Inflammatory macrophage (primary cell): ENCODE data around the gene CASP6.

ENCODE experiments used
- DNase-seq, 2 donors: peaks; one replicate each; pipeline ENCODE4 v3.0.0-alpha.2; 2020 to 2022
- total RNA-seq, 18 experiments: gene quantifications; one replicate each; lab custom pipeline; 2026; ENCODE audit warnings: mixed read lengths in 6 of 18, inconsistent platforms in 2 of 18; lab: John Stamatoyannopoulos, UW

CASP6 gene
- 2.9 to 19.5 (median 13.2) reads per million in 18 experiments for total RNA-seq

GRCh38 chr4:109702950-109703663 is at the start of gene CASP6:
Gene CASP6, minus strand, starts transcription at chr4:109703445. Its CDS starts 50 bp downstream, at chr4:109703395.
- peak; percentile 77 to 84 for DNase-seq

GRCh38 chr4:109752525-109752924 is 49.3 kb upstream of the CASP6 start:
- no peak for DNase-seq

- DNase-seq = no peak
These were observed 48.6 kb upstream of the CASP6 start for GRCh38 chr4:109751852-109752251.

DNA sequence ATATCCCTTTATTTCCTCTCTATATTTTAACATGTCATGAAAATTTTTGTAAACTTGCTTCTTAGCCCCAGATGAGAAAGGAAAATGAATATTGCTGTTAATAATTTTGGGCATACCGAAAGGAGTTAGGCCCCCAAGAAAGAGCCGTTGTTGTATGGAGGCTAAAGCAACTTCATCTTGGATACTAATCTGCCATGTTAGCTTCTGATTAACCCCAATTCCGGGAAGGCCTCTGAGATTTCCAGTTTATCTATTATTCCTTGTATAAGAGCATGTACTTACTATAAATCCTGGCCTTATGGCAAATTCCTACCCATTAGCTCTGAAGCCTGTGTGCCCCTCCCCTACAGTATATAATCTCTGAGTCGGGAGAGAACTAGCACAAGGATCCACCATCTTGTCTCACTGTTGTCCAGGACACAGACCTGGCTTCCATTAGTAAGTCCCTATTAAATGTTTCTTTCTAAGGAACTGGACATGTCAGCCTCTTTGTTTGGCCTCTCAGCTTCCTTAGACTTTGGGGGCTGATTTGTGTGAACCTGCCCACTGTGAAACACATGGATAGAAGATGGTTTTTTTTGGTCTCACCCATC is 47.5 kb upstream of the CASP6 start:
- DNase-seq = no peak

- DNase-seq = no peak
These were observed 46.3 kb upstream of the CASP6 start for GRCh38 chr4:109749388-109750082.

DNA sequence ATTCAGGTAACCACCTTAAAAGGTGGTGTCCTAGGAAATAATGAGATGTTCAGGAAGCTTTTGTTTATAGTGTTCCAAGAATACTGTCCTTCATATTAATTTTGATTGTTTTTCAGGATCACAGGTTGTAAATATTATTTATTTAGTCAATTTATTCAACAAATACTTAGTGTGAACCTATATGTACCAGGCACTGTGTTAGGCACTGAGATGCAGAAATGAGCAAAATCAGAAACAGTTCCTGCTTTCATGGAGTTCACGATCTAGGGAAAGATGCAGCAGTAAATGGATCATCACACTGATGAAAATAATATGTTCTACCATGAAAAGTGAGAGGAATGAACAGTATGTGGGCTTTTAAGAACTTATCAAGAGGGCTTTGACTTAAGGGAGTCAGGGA is 44.9 kb upstream of the CASP6 start:
- no peak for DNase-seq

DNA sequence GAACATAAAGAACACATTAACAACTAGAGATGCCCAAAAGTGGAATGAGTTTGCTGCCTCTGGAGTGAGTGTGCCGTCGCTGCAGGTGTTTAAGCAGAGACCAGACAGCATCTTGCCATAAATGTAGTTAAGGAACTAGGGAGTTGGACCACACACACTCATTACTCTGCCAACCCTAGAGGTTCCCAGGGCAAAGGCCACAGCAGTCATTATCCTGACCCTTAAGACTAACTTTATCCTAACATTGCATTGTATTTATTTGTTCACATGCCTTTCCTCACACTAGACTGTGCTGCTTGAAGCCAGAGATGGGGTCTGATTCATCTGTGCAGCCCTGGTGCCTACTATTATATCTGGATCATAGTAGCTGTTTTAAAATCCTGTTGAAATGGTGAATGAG is 43.5 kb upstream of the CASP6 start:
- DNase-seq = no peak

GRCh38 chr4:109745830-109746229 is 42.6 kb upstream of the CASP6 start:
- no peak for DNase-seq

- DNase-seq = no peak
These were observed 36.3 kb upstream of the CASP6 start for GRCh38 chr4:109739547-109739946.

DNA sequence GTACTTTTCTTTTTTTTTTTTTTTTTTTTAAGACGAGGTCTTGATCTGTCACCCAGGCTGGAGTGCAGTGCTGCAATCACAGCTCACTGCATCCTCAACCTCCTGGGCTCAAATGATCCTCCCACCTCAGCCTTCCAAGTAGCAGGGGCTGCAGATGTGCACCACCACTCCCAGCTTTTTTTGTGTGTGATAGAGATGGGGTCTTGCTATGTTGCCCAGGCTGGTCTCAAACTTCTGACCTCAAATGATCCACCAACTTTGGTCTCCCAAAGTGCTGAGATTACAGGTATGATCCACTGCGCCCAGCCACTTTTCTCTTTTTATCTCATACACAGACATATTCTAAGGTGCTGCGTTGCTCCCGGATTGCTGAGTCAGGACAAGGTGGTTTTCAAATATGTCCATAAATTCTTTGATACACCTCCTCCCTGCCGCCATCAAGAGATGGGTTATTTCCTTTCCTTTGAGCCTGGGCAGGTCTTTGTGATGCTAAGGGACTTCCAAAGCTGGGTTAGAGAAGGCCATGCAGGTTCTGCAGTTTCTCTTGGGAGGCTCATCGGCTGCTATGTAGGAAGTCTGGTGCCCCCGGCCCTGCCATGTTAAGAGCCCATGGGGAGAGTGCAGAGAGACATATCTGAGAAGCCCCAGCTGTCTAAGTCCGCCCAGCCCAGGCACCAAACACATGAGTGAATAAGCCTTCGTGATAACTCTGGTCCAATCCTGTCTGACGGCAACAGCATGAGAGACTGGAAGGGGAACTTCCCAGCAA is 35.0 kb upstream of the CASP6 start:
- DNase-seq = no peak

- DNase-seq = no peak
These were observed 32.5 kb upstream of the CASP6 start for GRCh38 chr4:109735566-109736365.

DNA sequence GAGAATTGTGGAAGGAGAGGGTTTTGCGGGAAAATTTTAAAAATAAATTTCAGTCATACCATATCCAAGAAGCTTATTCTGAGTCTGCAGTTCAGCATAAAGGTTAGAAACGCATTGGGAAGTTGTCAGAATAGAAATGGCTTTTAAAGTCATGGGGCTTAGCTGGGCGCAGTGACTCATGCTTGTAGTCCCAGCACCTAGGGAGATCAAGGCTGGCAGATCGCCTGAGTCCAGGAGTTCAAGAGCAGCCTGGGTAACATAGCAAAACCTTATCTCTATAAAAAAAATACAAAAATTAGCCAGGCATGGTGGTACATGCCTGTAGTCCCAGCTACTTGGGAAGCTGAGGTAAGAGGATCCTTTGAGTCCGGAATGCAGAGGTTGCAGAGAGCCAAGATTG is 30.5 kb upstream of the CASP6 start:
- DNase-seq = no peak

GRCh38 chr4:109730619-109731545 is 27.6 kb upstream of the CASP6 start:
- DNase-seq = no peak

DNA sequence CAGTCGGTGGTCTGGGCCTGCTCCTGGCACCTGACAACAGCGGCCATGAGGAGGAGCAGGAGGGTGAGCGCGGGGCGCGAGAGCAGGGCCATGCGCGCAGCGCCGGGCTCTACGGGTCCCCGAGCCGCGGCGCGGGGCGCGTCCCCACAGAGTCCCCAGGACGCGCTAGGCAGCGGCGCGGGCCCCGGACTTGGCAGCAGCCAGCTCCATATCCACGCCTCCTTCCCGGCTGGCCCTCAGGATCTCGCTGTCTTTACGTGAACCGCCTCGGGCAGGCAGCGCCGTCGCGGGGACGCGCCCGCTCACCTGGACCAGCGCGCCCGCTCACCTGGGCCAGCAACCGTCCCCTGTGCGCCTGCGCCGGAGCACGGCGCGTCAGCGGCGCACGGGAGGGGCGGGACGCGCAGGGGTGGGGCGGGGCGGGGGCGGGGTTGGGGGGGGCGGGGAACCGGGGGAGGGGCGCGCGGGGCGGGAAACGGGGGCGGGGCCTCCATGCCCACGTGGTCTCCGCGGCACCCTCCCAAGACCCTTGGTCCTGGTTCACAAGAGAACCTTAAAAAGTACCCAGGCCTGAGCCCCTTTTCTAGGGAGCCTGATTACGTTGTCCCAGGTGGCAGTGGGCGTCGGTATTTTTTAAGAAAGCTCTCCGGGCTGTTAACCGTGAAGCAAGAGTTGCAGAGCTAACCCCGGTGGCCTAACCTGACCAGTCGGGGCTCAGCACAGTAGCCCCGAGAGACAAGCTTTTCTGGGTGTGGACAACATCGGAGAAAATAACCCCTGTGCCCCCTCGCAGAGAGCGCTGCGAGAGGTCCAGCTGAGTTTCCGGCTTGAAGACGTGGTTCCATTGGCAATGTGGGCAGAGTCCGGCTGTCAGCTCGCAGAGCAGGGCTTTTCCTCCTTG is 26.7 kb upstream of the CASP6 start, which contains the start of gene PLA2G12A:
TSS of gene PLA2G12A (minus strand) at position 353 of the 901 bp plus-strand sequence. CDS start at position 92, 261 bp downstream.
- peak; percentile 24 to 66 for DNase-seq

- DNase-seq = no peak
These were observed 26.0 kb upstream of the CASP6 start for GRCh38 chr4:109729117-109729717.

GRCh38 chr4:109728385-109728784 is 25.1 kb upstream of the CASP6 start:
- no peak for DNase-seq

- DNase-seq = no peak
These were observed 19.9 kb upstream of the CASP6 start for GRCh38 chr4:109723110-109723509.

DNA sequence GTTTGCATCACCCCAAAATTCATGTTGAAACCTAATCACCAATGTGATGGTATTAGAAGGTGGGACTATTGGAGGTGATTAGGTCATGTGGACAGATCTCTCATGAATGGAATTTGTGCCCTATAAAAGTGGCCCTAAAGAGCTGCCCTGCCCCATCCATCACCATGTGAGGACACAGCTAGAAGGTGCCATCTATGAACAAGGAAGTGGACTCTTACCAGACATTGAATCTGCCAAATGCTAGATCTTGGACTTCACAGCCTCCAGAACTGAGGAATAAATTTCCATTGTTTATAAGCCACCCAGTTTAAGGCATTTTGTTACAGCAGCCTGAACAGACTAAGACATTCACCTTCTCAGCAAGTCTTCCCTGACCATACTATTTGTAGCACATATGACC is 19.1 kb upstream of the CASP6 start:
- no peak for DNase-seq

GRCh38 chr4:109721033-109721432 is 17.8 kb upstream of the CASP6 start:
- DNase-seq = no peak
